GM23338 (cell line): ENCODE measurements around the gene GLP1R. TPM values are rescaled to one million over a fixed set of nuclear protein-coding genes. Genes with fewer than 3 reads are reported as not detected.

ENCODE experiments used
- ATAC-seq: fragments of 200-7000 bp; cut with Tn5 transposase; 3 replicates; pipeline ENCODE4 v1.9.1; 2020
- DNase-seq: peaks from one replicate; pipeline ENCODE4 v3.0.0-alpha.2; 2015; ENCODE audit warnings: low spot score
- H2AFZ ChIP-seq: fragments of 200-600 bp; sonication (generic); 2 replicates; pipeline ENCODE4 v1.8.0; 2016; ENCODE audit warnings: antibody characterized with exemption, mild to moderate bottlenecking, moderate library complexity
- H3F3A ChIP-seq: fragments of 200-600 bp; sonication (generic); replicated peaks from 2 replicates; pipeline ENCODE4 v1.8.0; 2017; ENCODE audit warnings: antibody characterized with exemption, mixed run types, low read depth
- H3K27ac ChIP-seq: fragments of 200-600 bp; sonication (generic); 2 replicates; pipeline ENCODE4 v1.6.1; 2016; ENCODE audit warnings: low read depth
- H3K27me3 ChIP-seq: fragments of 200-600 bp; sonication (generic); 2 replicates; pipeline ENCODE4 v1.8.0; 2016; ENCODE audit warnings: mild to moderate bottlenecking, mixed run types, moderate library complexity; ENCODE audit not compliant: insufficient read depth
- H3K36me3 ChIP-seq: fragments of 200-600 bp; sonication (generic); 2 replicates; pipeline ENCODE4 v1.8.0; 2016; ENCODE audit warnings: mild to moderate bottlenecking; ENCODE audit not compliant: insufficient read depth
- H3K4me1 ChIP-seq: fragments of 200-600 bp; sonication (generic); 2 replicates; pipeline ENCODE4 v1.8.0; 2016; ENCODE audit warnings: mild to moderate bottlenecking, moderate library complexity; ENCODE audit not compliant: insufficient read depth
- H3K4me2 ChIP-seq: fragments of 200-600 bp; sonication (generic); 2 replicates; pipeline ENCODE4 v1.7.1; 2017; ENCODE audit warnings: mixed run types
- H3K4me3 ChIP-seq: fragments of 200-600 bp; sonication (generic); 2 replicates; pipeline ENCODE4 v1.6.1; 2016; ENCODE audit warnings: mixed run types
- H3K79me2 ChIP-seq: fragments of 200-600 bp; sonication (generic); replicated peaks from 2 replicates; pipeline ENCODE4 v1.8.0; 2017; ENCODE audit warnings: mild to moderate bottlenecking; ENCODE audit not compliant: insufficient read depth
- H3K9me2 ChIP-seq: fragments of 200-600 bp; sonication (generic); 2 replicates; pipeline ENCODE4 v1.8.0; 2017; ENCODE audit not compliant: insufficient read depth
- H4K20me1 ChIP-seq: fragments of 200-600 bp; sonication (generic); replicated peaks from 2 replicates; pipeline ENCODE4 v1.8.0; 2017; ENCODE audit warnings: mild to moderate bottlenecking; ENCODE audit not compliant: insufficient read depth
- H3K27ac Mint-ChIP-seq: 2 replicates; pipeline ENCODE4 v1.8.0; 2020; ENCODE audit warnings: inconsistent platforms, mild to moderate bottlenecking, moderate library complexity, mixed read lengths
- H3K27me3 Mint-ChIP-seq: 3 replicates; pipeline ENCODE4 v1.8.0; 2022; ENCODE audit warnings: low read depth, mild to moderate bottlenecking, moderate library complexity, mixed read lengths, inconsistent platforms; ENCODE audit not compliant: insufficient read depth, poor library complexity
- H3K36me3 Mint-ChIP-seq: 3 replicates; pipeline ENCODE4 v1.8.0; 2021; ENCODE audit warnings: low read depth, mild to moderate bottlenecking, inconsistent platforms, moderate library complexity, mixed read lengths
- H3K4me1 Mint-ChIP-seq: 3 replicates; pipeline ENCODE4 v1.8.0; 2020; ENCODE audit warnings: mild to moderate bottlenecking, inconsistent platforms, mixed read lengths
- H3K4me3 Mint-ChIP-seq: 3 replicates; pipeline ENCODE4 v1.8.0; 2021; ENCODE audit warnings: moderate library complexity, mild to moderate bottlenecking, inconsistent platforms, mixed read lengths
- H3K9me3 Mint-ChIP-seq: 3 replicates; pipeline ENCODE4 v1.8.0; 2020; ENCODE audit warnings: moderate library complexity, mild to moderate bottlenecking, inconsistent platforms, mixed read lengths
- CREB1 ChIP-seq: fragments of 250-450 bp; sonication (Bioruptor Pico); IDR thresholded peaks from 2 replicates; pipeline ENCODE4 v1.5.0; 2020; ENCODE audit warnings: low read depth, mild to moderate bottlenecking, moderate library complexity
- EZH2 ChIP-seq: fragments of 200-600 bp; sonication (generic); IDR thresholded peaks from one replicate; pipeline ENCODE4 v1.8.0; 2017; ENCODE audit warnings: antibody characterized with exemption, mild to moderate bottlenecking, low read depth; ENCODE audit not compliant: unreplicated experiment
- EZH2phosphoT487 ChIP-seq: fragments of 200-600 bp; sonication (generic); IDR thresholded peaks from one replicate; pipeline ENCODE4 v1.8.1; 2018; ENCODE audit warnings: antibody characterized with exemption; ENCODE audit not compliant: unreplicated experiment
- JUNB ChIP-seq: IDR thresholded peaks from one replicate; pipeline ENCODE4 v1.6.1; 2016; ENCODE audit warnings: antibody characterized with exemption; ENCODE audit not compliant: unreplicated experiment
- NANOG ChIP-seq: IDR thresholded peaks from 2 replicates; pipeline ENCODE4 v1.6.1; 2016; ENCODE audit warnings: antibody characterized with exemption, borderline replicate concordance
- POLR2AphosphoS5 ChIP-seq: IDR thresholded peaks from 2 replicates; pipeline ENCODE4 v1.6.1; 2016; ENCODE audit warnings: antibody characterized with exemption, low read depth
- STAT1 ChIP-seq: IDR thresholded peaks from one replicate; pipeline ENCODE4 v1.6.1; 2016; ENCODE audit warnings: antibody characterized with exemption; ENCODE audit not compliant: unreplicated experiment
- ZNF114 ChIP-seq: fragments of 250-450 bp; sonication (Bioruptor Pico); IDR thresholded peaks from 2 replicates; pipeline ENCODE4 v1.5.0; 2020; ENCODE audit warnings: mild to moderate bottlenecking, moderate library complexity
- ZNF331 ChIP-seq: fragments of 250-450 bp; sonication (Bioruptor Pico); IDR thresholded peaks from 2 replicates; pipeline ENCODE4 v1.5.0; 2020; ENCODE audit warnings: low read depth, mild to moderate bottlenecking, moderate library complexity
- polyA plus RNA-seq: library from polyadenylated mRNA; unstranded; fragments of >200 nt; fragmentation: Nextera tagmentation; extraction: Ambion mirVana; gene quantifications from 2 replicates; pipeline ENCODE4 v1.2.1, GENCODE V29; 2016
- total RNA-seq: library from RNA; depleted of rRNA; stranded (reverse); fragments of >200 nt; shearing (Covaris generic); gene quantifications from 2 replicates; pipeline ENCODE4 v1.2.3, GENCODE V29; 2014
- TF ChIP-seq, protein P1 (sequence below): fragments of 250-450 bp; sonication (Bioruptor Pico); IDR thresholded peaks from 2 replicates; pipeline ENCODE4 v1.5.0; 2020; ENCODE audit warnings: mild to moderate bottlenecking, moderate library complexity
- TF ChIP-seq, protein P2 (sequence below): IDR thresholded peaks from one replicate; pipeline ENCODE4 v1.6.1; 2018; ENCODE audit warnings: antibody characterized with exemption; ENCODE audit not compliant: unreplicated experiment
- TF ChIP-seq, protein P3 (sequence below), 2 experiments: fragments of 200-600 bp in 1 of 2; sonication (generic) in 1 of 2; conservative IDR thresholded peaks; 2 replicates each; pipeline versions ENCODE4 v1.5.1 to v1.6.1; 2016 to 2017; ENCODE audit warnings: antibody characterized with exemption in 2 of 2, low read depth in 2 of 2, mild to moderate bottlenecking in 2 of 2, moderate library complexity in 1 of 2

GLP1R gene
- total and polyA plus RNA-seq, 2 experiments from 2014 or later = 0.42 to 3.7 TPM

DNA sequence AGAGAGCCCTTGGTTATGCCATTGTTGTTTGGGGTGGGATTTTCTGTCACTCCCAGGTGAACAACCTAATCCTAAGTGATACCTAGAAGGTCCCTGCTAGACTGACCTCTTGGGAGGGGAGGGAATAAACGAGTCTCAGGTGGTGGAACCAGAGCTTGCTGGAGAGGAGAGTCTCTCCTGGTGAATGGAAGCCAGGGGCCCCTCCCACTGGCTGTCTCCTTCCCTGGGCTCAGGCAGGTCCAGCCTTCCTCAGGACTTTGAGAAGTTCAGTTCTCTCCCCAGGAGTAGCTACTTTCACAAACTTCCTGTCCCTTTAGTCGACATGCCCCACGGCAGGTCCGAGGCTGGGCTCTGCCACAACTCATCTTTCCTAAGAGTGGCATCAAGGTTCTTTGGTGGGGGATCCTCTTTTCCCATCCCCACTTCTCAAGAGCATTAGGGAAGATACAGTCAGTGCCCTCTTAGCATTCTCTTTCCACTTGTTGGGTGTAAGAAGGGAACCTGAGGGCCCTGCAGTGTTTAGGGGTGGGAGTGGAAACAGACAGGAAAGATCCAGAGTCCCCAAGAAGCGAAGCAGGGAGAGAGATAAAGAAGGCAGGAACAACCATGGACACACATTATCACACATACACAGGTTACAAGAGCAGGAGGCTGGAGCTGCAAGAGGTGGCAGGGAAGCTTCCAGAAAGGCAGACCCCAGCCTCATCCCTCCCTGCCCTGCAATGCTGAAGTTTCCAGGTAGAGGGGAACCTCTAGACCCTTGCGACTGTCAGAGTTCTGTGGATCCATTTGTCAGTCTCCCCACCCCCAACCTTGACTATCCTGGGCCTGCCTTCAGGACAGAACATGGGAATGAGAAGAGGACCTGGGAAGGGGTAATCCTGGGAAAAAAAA lies 900 bp upstream of the GLP1R start:
- no peaks in the 10 kb centered on the region for H3K79me2 ChIP-seq
- peak overlapping the region; percentile 94 for H2AFZ ChIP-seq
- no peaks in the 10 kb centered on the region for H3K9me2 ChIP-seq
- Mint-ChIP-seq H3K9me3 (no peaks in the 10 kb centered on the region), H3K4me1 (peaks cover 4% of the 10 kb centered on the region), H3K27me3 (peaks cover 40% of the 10 kb centered on the region), H3K27ac (no peak overlapping the region), H3K4me3 (peak overlapping the region; percentile 53), H3K36me3 (no peaks in the 10 kb centered on the region)
- peaks cover 7% of the 10 kb centered on the region; the same call in 1 of the 2 replicates for H4K20me1 ChIP-seq
- peak overlapping the region; percentile 92 for H3K4me2 ChIP-seq
- no peaks in the 10 kb centered on the region for H3F3A ChIP-seq
- DNase-seq (no peak), ATAC-seq (no peak)
- H3K4me3 ChIP-seq = peak overlapping the region; percentile 75
- no peak overlapping the region for H3K27ac ChIP-seq
- H3K27me3 ChIP-seq = peaks cover 40% of the 10 kb centered on the region
- TF ChIP-seq, protein P1, sequence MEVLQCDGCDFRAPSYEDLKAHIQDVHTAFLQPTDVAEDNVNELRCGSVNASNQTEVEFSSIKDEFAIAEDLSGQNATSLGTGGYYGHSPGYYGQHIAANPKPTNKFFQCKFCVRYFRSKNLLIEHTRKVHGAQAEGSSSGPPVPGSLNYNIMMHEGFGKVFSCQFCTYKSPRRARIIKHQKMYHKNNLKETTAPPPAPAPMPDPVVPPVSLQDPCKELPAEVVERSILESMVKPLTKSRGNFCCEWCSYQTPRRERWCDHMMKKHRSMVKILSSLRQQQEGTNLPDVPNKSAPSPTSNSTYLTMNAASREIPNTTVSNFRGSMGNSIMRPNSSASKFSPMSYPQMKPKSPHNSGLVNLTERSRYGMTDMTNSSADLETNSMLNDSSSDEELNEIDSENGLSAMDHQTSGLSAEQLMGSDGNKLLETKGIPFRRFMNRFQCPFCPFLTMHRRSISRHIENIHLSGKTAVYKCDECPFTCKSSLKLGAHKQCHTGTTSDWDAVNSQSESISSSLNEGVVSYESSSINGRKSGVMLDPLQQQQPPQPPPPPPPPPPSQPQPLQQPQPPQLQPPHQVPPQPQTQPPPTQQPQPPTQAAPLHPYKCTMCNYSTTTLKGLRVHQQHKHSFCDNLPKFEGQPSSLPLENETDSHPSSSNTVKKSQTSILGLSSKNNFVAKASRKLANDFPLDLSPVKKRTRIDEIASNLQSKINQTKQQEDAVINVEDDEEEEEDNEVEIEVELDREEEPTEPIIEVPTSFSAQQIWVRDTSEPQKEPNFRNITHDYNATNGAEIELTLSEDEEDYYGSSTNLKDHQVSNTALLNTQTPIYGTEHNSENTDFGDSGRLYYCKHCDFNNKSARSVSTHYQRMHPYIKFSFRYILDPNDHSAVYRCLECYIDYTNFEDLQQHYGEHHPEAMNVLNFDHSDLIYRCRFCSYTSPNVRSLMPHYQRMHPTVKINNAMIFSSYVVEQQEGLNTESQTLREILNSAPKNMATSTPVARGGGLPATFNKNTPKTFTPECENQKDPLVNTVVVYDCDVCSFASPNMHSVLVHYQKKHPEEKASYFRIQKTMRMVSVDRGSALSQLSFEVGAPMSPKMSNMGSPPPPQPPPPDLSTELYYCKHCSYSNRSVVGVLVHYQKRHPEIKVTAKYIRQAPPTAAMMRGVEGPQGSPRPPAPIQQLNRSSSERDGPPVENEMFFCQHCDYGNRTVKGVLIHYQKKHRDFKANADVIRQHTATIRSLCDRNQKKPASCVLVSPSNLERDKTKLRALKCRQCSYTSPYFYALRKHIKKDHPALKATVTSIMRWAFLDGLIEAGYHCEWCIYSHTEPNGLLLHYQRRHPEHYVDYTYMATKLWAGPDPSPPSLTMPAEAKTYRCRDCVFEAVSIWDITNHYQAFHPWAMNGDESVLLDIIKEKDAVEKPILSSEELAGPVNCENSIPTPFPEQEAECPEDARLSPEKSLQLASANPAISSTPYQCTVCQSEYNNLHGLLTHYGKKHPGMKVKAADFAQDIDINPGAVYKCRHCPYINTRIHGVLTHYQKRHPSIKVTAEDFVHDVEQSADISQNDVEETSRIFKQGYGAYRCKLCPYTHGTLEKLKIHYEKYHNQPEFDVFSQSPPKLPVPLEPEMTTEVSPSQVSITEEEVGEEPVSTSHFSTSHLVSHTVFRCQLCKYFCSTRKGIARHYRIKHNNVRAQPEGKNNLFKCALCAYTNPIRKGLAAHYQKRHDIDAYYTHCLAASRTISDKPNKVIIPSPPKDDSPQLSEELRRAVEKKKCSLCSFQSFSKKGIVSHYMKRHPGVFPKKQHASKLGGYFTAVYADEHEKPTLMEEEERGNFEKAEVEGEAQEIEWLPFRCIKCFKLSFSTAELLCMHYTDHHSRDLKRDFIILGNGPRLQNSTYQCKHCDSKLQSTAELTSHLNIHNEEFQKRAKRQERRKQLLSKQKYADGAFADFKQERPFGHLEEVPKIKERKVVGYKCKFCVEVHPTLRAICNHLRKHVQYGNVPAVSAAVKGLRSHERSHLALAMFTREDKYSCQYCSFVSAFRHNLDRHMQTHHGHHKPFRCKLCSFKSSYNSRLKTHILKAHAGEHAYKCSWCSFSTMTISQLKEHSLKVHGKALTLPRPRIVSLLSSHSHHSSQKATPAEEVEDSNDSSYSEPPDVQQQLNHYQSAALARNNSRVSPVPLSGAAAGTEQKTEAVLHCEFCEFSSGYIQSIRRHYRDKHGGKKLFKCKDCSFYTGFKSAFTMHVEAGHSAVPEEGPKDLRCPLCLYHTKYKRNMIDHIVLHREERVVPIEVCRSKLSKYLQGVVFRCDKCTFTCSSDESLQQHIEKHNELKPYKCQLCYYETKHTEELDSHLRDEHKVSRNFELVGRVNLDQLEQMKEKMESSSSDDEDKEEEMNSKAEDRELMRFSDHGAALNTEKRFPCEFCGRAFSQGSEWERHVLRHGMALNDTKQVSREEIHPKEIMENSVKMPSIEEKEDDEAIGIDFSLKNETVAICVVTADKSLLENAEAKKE (CRISPR knock-in tag) = no peak
- no peak for TF ChIP-seq NANOG
- no peak for TF ChIP-seq EZH2
- TF ChIP-seq ZNF331 = no peak
- TF ChIP-seq POLR2AphosphoS5 = no peak
- TF ChIP-seq, protein P2, sequence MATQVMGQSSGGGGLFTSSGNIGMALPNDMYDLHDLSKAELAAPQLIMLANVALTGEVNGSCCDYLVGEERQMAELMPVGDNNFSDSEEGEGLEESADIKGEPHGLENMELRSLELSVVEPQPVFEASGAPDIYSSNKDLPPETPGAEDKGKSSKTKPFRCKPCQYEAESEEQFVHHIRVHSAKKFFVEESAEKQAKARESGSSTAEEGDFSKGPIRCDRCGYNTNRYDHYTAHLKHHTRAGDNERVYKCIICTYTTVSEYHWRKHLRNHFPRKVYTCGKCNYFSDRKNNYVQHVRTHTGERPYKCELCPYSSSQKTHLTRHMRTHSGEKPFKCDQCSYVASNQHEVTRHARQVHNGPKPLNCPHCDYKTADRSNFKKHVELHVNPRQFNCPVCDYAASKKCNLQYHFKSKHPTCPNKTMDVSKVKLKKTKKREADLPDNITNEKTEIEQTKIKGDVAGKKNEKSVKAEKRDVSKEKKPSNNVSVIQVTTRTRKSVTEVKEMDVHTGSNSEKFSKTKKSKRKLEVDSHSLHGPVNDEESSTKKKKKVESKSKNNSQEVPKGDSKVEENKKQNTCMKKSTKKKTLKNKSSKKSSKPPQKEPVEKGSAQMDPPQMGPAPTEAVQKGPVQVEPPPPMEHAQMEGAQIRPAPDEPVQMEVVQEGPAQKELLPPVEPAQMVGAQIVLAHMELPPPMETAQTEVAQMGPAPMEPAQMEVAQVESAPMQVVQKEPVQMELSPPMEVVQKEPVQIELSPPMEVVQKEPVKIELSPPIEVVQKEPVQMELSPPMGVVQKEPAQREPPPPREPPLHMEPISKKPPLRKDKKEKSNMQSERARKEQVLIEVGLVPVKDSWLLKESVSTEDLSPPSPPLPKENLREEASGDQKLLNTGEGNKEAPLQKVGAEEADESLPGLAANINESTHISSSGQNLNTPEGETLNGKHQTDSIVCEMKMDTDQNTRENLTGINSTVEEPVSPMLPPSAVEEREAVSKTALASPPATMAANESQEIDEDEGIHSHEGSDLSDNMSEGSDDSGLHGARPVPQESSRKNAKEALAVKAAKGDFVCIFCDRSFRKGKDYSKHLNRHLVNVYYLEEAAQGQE = no peak
- TF ChIP-seq CREB1 (CRISPR knock-in tag) = no peak
- no peak for TF ChIP-seq ZNF114 (CRISPR knock-in tag)
- TF ChIP-seq, protein P3, sequence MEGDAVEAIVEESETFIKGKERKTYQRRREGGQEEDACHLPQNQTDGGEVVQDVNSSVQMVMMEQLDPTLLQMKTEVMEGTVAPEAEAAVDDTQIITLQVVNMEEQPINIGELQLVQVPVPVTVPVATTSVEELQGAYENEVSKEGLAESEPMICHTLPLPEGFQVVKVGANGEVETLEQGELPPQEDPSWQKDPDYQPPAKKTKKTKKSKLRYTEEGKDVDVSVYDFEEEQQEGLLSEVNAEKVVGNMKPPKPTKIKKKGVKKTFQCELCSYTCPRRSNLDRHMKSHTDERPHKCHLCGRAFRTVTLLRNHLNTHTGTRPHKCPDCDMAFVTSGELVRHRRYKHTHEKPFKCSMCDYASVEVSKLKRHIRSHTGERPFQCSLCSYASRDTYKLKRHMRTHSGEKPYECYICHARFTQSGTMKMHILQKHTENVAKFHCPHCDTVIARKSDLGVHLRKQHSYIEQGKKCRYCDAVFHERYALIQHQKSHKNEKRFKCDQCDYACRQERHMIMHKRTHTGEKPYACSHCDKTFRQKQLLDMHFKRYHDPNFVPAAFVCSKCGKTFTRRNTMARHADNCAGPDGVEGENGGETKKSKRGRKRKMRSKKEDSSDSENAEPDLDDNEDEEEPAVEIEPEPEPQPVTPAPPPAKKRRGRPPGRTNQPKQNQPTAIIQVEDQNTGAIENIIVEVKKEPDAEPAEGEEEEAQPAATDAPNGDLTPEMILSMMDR (conservative IDR thresholded peaks at IDR 0.05; ENCODE audit: low read depth in 2 of 2) = no peak
- TF ChIP-seq STAT1 = no peak
- no peak for TF ChIP-seq JUNB
- no peak for TF ChIP-seq EZH2phosphoT487
- peaks cover 16% of the 10 kb centered on the region; the same call in 1 of the 2 replicates for H3K4me1 ChIP-seq
- H3K36me3 ChIP-seq = no peaks in the 10 kb centered on the region
